Uterus (tissue), 4 donors: ENCODE results near the gene SNX33. TPM values are rescaled to one million over a fixed set of nuclear protein-coding genes. Genes with fewer than 3 reads are reported as not detected.
A peak's percentile ranks its signal among the peaks of the same experiment; 100 is the strongest.

ENCODE experiments used
- DNase-seq, 2 donors: peaks; one replicate each; pipeline ENCODE4 v3.0.0-alpha.2; 2019 to 2020
- H3K27ac ChIP-seq, 2 donors: fragments of 200-600 bp; sonication (generic); 1 replicate in 1 of 2; 2 replicates in 1 of 2; pipeline ENCODE4 v1.5.1; 2016 to 2018
- H3K27me3 ChIP-seq, 2 donors: fragments of 200-600 bp; sonication (generic); one replicate each; pipeline ENCODE4 v1.5.1; 2018 to 2019; ENCODE audit warnings: control low read depth in 1 of 2
- H3K36me3 ChIP-seq, 2 donors: fragments of 200-600 bp; sonication (generic); one replicate each; pipeline ENCODE4 v1.5.1; 2019; ENCODE audit warnings: control low read depth in 1 of 2
- H3K4me1 ChIP-seq, 2 donors: fragments of 200-600 bp; sonication (generic); one replicate each; pipeline ENCODE4 v1.5.1; 2018 to 2019; ENCODE audit warnings: control low read depth in 1 of 2
- H3K4me3 ChIP-seq, 2 donors: fragments of 200-600 bp; sonication (generic); 1 replicate in 1 of 2; 2 replicates in 1 of 2; pipeline ENCODE4 v1.5.1; 2018 to 2019; ENCODE audit warnings: mild to moderate bottlenecking in 1 of 2
- H3K9me3 ChIP-seq, 2 donors: fragments of 200-600 bp; sonication (generic); one replicate each; pipeline ENCODE4 v1.5.1; 2019; ENCODE audit warnings: control low read depth in 1 of 2
- CTCF ChIP-seq, 4 experiments: fragments of 200-600 bp in 2 of 4; fragments of 450-650 bp in 2 of 4; sonication (generic) in 2 of 4; IDR thresholded peaks; one replicate each; pipeline ENCODE4 v1.5.1; 2016 to 2019; ENCODE audit warnings: antibody characterized with exemption in 4 of 4, mild to moderate bottlenecking in 2 of 4, moderate library complexity in 1 of 4
- POLR2A ChIP-seq, 2 donors: fragments of 450-650 bp; IDR thresholded peaks; one replicate each; pipeline ENCODE4 v1.6.1; 2016; ENCODE audit warnings: antibody characterized with exemption in 2 of 2, mild to moderate bottlenecking in 1 of 2, moderate library complexity in 1 of 2
- intact Hi-C: fragments of 100-400 bp; cut with DNase I; formaldehyde crosslinking; loops from one replicate; pipeline ENCODE4 v1.15.1; 2023; ENCODE audit warnings: low total_unique reads
- total RNA-seq, 4 donors: library from RNA; depleted of rRNA in 3 of 4; stranded (reverse); fragments of >200 nt in 3 of 4; gene quantifications; one replicate each; pipeline versions ENCODE4 v1.1.0 to v1.2.4, GENCODE V29; 2014 to 2023
- donor health status: DM: yes; HTN: yes; CAD: no.

The SNX33 gene
- total RNA-seq, 4 donors from 2014 or later = 8.7 to 43.6 (median 28.2) TPM

GRCh38 chr15:75693501-75694240, 46.0 kb downstream of the SNX33 start:
- no peak for DNase-seq
- TF ChIP-seq POLR2A (IDR thresholded peaks at IDR 0.05) (no peak), CTCF (IDR thresholded peaks at IDR 0.05) (no peak)
- no peaks in the 10 kb centered on the region for H3K36me3 ChIP-seq
- H3K9me3 ChIP-seq = no peaks in the 10 kb centered on the region
- H3K27me3 ChIP-seq = no peaks in the 10 kb centered on the region
- H3K4me1 ChIP-seq = peaks cover 0 to 47% of the 10 kb centered on the region in 2 donors
- H3K27ac ChIP-seq = peak overlapping the region; percentile 91 to 92
- intact Hi-C loops = no loop called here
- no peak overlapping the region for H3K4me3 ChIP-seq

- TF ChIP-seq CTCF (IDR thresholded peaks at IDR 0.05) (peak in 3 of 4 experiments; percentile 6 to 51 (median 37)), POLR2A (IDR thresholded peaks at IDR 0.05) (no peak)
- Histone ChIP-seq H3K36me3 (no peaks in the 10 kb centered on the region), H3K27ac (peak overlapping the region; percentile 91 to 92), H3K27me3 (no peaks in the 10 kb centered on the region), H3K4me3 (no peak overlapping the region), H3K9me3 (no peaks in the 10 kb centered on the region), H3K4me1 (peaks cover 0 to 47% of the 10 kb centered on the region in 2 donors)
- DNase-seq = peak; percentile 87 to 90
- intact Hi-C loops = no loop called here
These were observed 46.8 kb downstream of the SNX33 start for GRCh38 chr15:75694241-75695182.

- peak overlapping the region; percentile 91 to 92 for H3K27ac ChIP-seq
- H3K4me3 ChIP-seq = no peak overlapping the region
- no peak for TF ChIP-seq CTCF (IDR thresholded peaks at IDR 0.05)
- no peak for TF ChIP-seq POLR2A (IDR thresholded peaks at IDR 0.05)
- no peaks in the 10 kb centered on the region for H3K9me3 ChIP-seq
- DNase-seq = no peak
- H3K27me3 ChIP-seq = no peaks in the 10 kb centered on the region
- peaks cover 0 to 47% of the 10 kb centered on the region in 2 donors for H3K4me1 ChIP-seq
- H3K36me3 ChIP-seq = no peaks in the 10 kb centered on the region
- intact Hi-C loops = no loop called here
These were observed 47.5 kb downstream of the SNX33 start for GRCh38 chr15:75695220-75695619.

GRCh38 chr15:75695634-75696310, 48.1 kb downstream of the SNX33 start:
- H3K27ac ChIP-seq = peak overlapping the region; percentile 91 to 92
- no peaks in the 10 kb centered on the region for H3K27me3 ChIP-seq
- intact Hi-C loops = no loop called here
- H3K36me3 ChIP-seq = no peaks in the 10 kb centered on the region
- H3K4me3 ChIP-seq = no peak overlapping the region
- no peak for DNase-seq
- H3K9me3 ChIP-seq = no peaks in the 10 kb centered on the region
- peaks cover 0 to 51% of the 10 kb centered on the region in 2 donors for H3K4me1 ChIP-seq
- TF ChIP-seq POLR2A (IDR thresholded peaks at IDR 0.05) (no peak), CTCF (IDR thresholded peaks at IDR 0.05) (no peak)
